Activated CD8-positive, alpha-beta T cell treated with anti-CD3 and anti-CD28 coated beads for 36 hours (primary cell): Measurements from ENCODE around the gene DOCK2. TPM values are rescaled to one million over a fixed set of nuclear protein-coding genes. Genes with fewer than 3 reads are reported as not detected.

Source experiments
- ATAC-seq: fragments of 200-7000 bp; cut with Tn5 transposase; one replicate; pipeline ENCODE4 v1.10.0; 2021; ENCODE audit warnings: mild to moderate bottlenecking, moderate library complexity
- CTCF ChIA-PET: fragments of 350-600 bp; sonication (Branson Sonifier 250); formaldehyde crosslinking; loops from one replicate; lab custom pipeline; 2021; ENCODE audit warnings: antibody characterized with exemption; lab: Charles Lee
- POLR2A ChIA-PET: fragments of 350-600 bp; sonication (Branson Sonifier 250); formaldehyde crosslinking; loops from one replicate; lab custom pipeline; 2021; ENCODE audit warnings: antibody characterized with exemption; lab: Charles Lee
- DNase-seq: peaks from one replicate; pipeline ENCODE4 v3.0.0-alpha.2; 2020
- H3K27ac Mint-ChIP-seq: one replicate; pipeline ENCODE4 v1.8.0; 2021; ENCODE audit warnings: mild to moderate bottlenecking, mixed read lengths
- H3K27me3 Mint-ChIP-seq: one replicate; pipeline ENCODE4 v1.8.0; 2021; ENCODE audit warnings: mixed read lengths
- H3K36me3 Mint-ChIP-seq: one replicate; pipeline ENCODE4 v1.8.0; 2021; ENCODE audit warnings: low read depth, mixed read lengths
- H3K4me1 Mint-ChIP-seq: one replicate; pipeline ENCODE4 v1.8.0; 2021; ENCODE audit warnings: low read depth, mixed read lengths
- H3K4me3 Mint-ChIP-seq: one replicate; pipeline ENCODE4 v1.8.0; 2021; ENCODE audit warnings: mild to moderate bottlenecking, moderate library complexity, mixed read lengths
- H3K9me3 Mint-ChIP-seq: one replicate; pipeline ENCODE4 v1.8.0; 2021; ENCODE audit warnings: mixed read lengths
- CTCF ChIP-seq: fragments of 200-600 bp; IDR thresholded peaks from one replicate; pipeline ENCODE4 v1.8.0; 2022; ENCODE audit warnings: antibody characterized with exemption, mild to moderate bottlenecking
- intact Hi-C: fragments of 100-400 bp; cut with micrococcal nuclease; formaldehyde crosslinking; loops from one replicate; pipeline ENCODE4 v1.10.0; 2022
- total RNA-seq, 2 experiments: library from RNA; stranded (reverse); gene quantifications; one replicate each; pipeline ENCODE4 v1.2.3, GENCODE V29; 2021

DOCK2 gene
- total RNA-seq, 2 experiments from 2014 or later, result 180 to 181 TPM

GRCh38 chr5:170114271-170114670 lies 477.2 kb downstream of the DOCK2 start:
- no peak for ATAC-seq
- intact Hi-C loops, result no loop called here
- Mint-ChIP-seq H3K27me3 (no peaks in the 10 kb centered on the region), H3K27ac (no peak overlapping the region), H3K36me3 (no peaks in the 10 kb centered on the region), H3K4me3 (no peak overlapping the region), H3K4me1 (no peaks in the 10 kb centered on the region), H3K9me3 (no peaks in the 10 kb centered on the region)
- no peak for DNase-seq
- TF ChIP-seq CTCF, result no peak
- POLR2A ChIA-PET, result no interaction called here
- CTCF ChIA-PET, result no interaction called here

- no peak for TF ChIP-seq CTCF
- DNase-seq (no peak), ATAC-seq (no peak)
- ChIA-PET CTCF (no interaction called here), POLR2A (no interaction called here)
- H3K9me3 Mint-ChIP-seq, result no peaks in the 10 kb centered on the region
- intact Hi-C loops, result no loop called here
- no peak overlapping the region for H3K4me3 Mint-ChIP-seq
- H3K4me1 Mint-ChIP-seq, result no peaks in the 10 kb centered on the region
- peaks cover 1% of the 10 kb centered on the region for H3K27me3 Mint-ChIP-seq
- no peaks in the 10 kb centered on the region for H3K36me3 Mint-ChIP-seq
- no peak overlapping the region for H3K27ac Mint-ChIP-seq
Measured at GRCh38 chr5:170115925-170116324, 478.9 kb downstream of the DOCK2 start.

- POLR2A ChIA-PET, result interaction anchor here (0.9 kb wide), 1 partner anchor 50 kb away, joined by 3 read pairs; no protein-coding TSS in a partner anchor
- Mint-ChIP-seq H3K9me3 (no peaks in the 10 kb centered on the region), H3K27ac (no peak overlapping the region), H3K36me3 (no peaks in the 10 kb centered on the region), H3K4me3 (no peak overlapping the region), H3K27me3 (peaks cover 7% of the 10 kb centered on the region), H3K4me1 (no peaks in the 10 kb centered on the region)
- TF ChIP-seq CTCF, result no peak
- ATAC-seq, result no peak
- CTCF ChIA-PET, result interaction anchor here (1.0 to 1.6 kb wide), 3 partner anchors 20 to 568 kb away, joined by 3 read pairs; no protein-coding TSS in a partner anchor
- no peak for DNase-seq
- intact Hi-C loops, result no loop called here
Measured at GRCh38 chr5:170117736-170118135, 480.7 kb downstream of the DOCK2 start.

- intact Hi-C loops, result no loop called here
- CTCF ChIA-PET, result interaction anchor here (0.6 kb wide), 1 partner anchor 53 kb away, joined by 3 read pairs; no protein-coding TSS in a partner anchor
- POLR2A ChIA-PET, result no interaction called here
- H3K27me3 Mint-ChIP-seq, result peaks cover 7% of the 10 kb centered on the region
- DNase-seq, result no peak
- no peak overlapping the region for H3K4me3 Mint-ChIP-seq
- no peaks in the 10 kb centered on the region for H3K9me3 Mint-ChIP-seq
- TF ChIP-seq CTCF, result no peak
- no peaks in the 10 kb centered on the region for H3K4me1 Mint-ChIP-seq
- H3K27ac Mint-ChIP-seq, result no peak overlapping the region
- H3K36me3 Mint-ChIP-seq, result no peaks in the 10 kb centered on the region
- no peak for ATAC-seq
Measured at GRCh38 chr5:170120576-170120975, 483.5 kb downstream of the DOCK2 start.

GRCh38 chr5:170121321-170121720 lies 484.2 kb downstream of the DOCK2 start:
- intact Hi-C loops, result no loop called here
- Mint-ChIP-seq H3K27ac (no peak overlapping the region), H3K4me1 (no peaks in the 10 kb centered on the region), H3K9me3 (peaks cover 7% of the 10 kb centered on the region), H3K36me3 (no peaks in the 10 kb centered on the region), H3K4me3 (no peak overlapping the region), H3K27me3 (peaks cover 14% of the 10 kb centered on the region)
- ATAC-seq, result no peak
- ChIA-PET CTCF (no interaction called here), POLR2A (interaction anchor here (0.6 kb wide), 1 partner anchor 61 kb away, joined by 3 read pairs; no protein-coding TSS in a partner anchor)
- TF ChIP-seq CTCF, result no peak
- DNase-seq, result no peak
